GM19372 (cell line): ENCODE results near the gene CCDC170.

Experiments used
- ATAC-seq: cut with Tn5 transposase; IDR thresholded peaks from one replicate; pipeline ENCODE4 v1.9.1; 2021; ENCODE audit warnings: mild to moderate bottlenecking, low read depth, moderate library complexity; ENCODE audit not compliant: unreplicated experiment

CCDC170 gene

GRCh38 chr6:151610326-151610725 is 116.5 kb downstream of the CCDC170 start:
- ATAC-seq: no peak

- ATAC-seq: no peak
Measured at GRCh38 chr6:151614630-151615029, 120.8 kb downstream of the CCDC170 start.

GRCh38 chr6:151616091-151616513 is 122.3 kb downstream of the CCDC170 start:
- no peak for ATAC-seq

- no peak for ATAC-seq
Measured at GRCh38 chr6:151616600-151616999, 122.8 kb downstream of the CCDC170 start.

GRCh38 chr6:151617539-151617938 is 123.7 kb downstream of the CCDC170 start:
- ATAC-seq: no peak

GRCh38 chr6:151618717-151619116 is 124.9 kb downstream of the CCDC170 start:
- ATAC-seq: no peak

GRCh38 chr6:151620179-151620578 is 126.4 kb downstream of the CCDC170 start:
- no peak for ATAC-seq

GRCh38 chr6:151624071-151624470 is 130.3 kb downstream of the CCDC170 start:
- ATAC-seq: no peak

- ATAC-seq: no peak
Measured at GRCh38 chr6:151624481-151624880, 130.7 kb downstream of the CCDC170 start.

- no peak for ATAC-seq
Measured at GRCh38 chr6:151624900-151625536, 131.2 kb downstream of the CCDC170 start.

- no peak for ATAC-seq
Measured at GRCh38 chr6:151627689-151628444, 134.1 kb downstream of the CCDC170 start.

- no peak for ATAC-seq
Measured at GRCh38 chr6:151629791-151630190, 136.0 kb downstream of the CCDC170 start.

- no peak for ATAC-seq
Measured at GRCh38 chr6:151630387-151630786, 136.6 kb downstream of the CCDC170 start.

- ATAC-seq: no peak
Measured at GRCh38 chr6:151630991-151631655, 137.3 kb downstream of the CCDC170 start.

GRCh38 chr6:151632415-151632987 is 138.7 kb downstream of the CCDC170 start:
- no peak for ATAC-seq

- ATAC-seq: no peak
Measured at GRCh38 chr6:151633526-151634335, 139.9 kb downstream of the CCDC170 start.

- ATAC-seq: no peak
Measured at GRCh38 chr6:151634336-151634720, 140.5 kb downstream of the CCDC170 start.

GRCh38 chr6:151635741-151636140 is 141.9 kb downstream of the CCDC170 start:
- ATAC-seq: no peak

- ATAC-seq: no peak
Measured at GRCh38 chr6:151637814-151638213, 144.0 kb downstream of the CCDC170 start.

- no peak for ATAC-seq
Measured at GRCh38 chr6:151639750-151640149, 145.9 kb downstream of the CCDC170 start.
